NCI-H2196 (cell line): ENCODE results near the gene NRG2.

ENCODE experiments used
- DNase-seq: peaks from one replicate; lab custom pipeline; 2025; ENCODE audit not compliant: unreplicated experiment; lab: John Stamatoyannopoulos, UW

Gene NRG2

GRCh38 chr5:139975306-139975705 lies 67.8 kb downstream of the NRG2 start:
- no peak for DNase-seq

DNA sequence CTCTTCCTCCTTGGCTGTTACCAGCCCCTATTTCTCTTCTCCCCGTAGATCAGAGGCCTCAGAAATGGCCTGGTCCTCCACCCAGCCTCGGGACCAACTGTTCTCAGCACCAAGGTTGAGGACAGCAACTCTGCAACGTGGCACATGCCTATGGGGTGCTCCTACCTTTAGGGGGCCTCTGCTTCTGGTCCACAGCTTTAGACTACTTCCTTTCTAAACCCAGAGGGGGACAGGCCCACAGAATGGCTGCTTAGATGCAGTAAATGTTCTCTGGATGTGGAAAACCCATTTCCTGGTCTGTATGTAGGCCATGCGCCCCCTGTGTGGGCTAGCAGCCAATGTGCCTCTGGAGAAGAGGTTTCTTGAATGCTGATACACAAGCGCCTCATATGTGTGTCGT lies 68.4 kb downstream of the NRG2 start:
- no peak for DNase-seq

GRCh38 chr5:139971202-139971725 lies 71.8 kb downstream of the NRG2 start:
- DNase-seq = no peak

DNA sequence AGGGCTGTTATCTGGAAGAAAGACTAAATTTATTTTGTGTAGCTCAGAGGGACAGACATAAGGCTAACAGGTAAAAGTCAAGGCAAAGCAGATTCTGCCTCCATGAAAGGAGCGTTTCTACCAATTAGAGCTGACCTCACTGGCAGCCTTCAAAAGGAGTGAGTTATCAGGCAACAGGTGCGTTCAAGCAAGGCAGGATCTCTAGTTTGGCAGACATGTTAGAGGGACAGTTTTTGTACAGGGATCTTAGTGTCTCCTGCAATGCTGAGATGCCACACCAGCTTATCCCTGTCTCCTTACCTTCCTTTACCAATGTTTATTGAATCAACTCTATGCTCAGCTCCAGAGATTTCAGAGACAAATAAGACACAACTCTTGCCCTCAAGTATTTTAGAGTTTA lies 73.8 kb downstream of the NRG2 start:
- no peak for DNase-seq

DNA sequence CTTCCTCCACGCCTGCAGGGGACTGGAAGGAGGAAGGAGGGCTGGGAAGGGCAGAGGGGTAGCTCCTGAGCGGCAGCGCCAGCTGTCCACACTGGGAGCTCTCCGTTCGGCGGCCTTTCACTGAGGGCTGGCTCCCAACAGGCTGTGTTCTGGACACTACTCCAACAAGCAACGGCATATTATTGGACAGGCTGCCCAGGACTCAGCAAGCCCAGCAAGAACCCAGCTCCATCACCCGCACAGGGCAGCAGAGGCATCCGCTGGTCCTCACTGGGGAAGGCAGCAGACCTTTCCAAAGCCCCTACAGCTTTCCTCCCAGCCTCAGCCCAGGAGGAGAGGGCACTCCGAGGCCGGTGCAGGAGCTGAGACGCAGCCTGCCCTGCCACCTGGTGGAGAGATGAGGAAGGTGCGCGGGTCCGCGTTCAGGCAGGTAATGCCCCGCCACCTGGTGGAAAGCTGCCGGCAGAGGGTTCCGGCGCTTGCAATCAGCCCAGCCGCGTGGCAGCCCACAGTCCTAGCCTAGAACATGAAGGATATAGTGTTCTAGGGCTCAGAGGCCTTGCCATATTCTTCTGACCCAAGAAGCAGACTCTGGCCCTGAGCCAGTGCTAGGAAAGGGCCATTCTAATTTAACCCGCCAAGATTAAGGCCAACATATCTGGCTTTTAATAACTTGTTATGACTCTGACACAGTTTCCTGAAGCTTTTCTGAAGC lies 74.4 kb downstream of the NRG2 start:
- DNase-seq = peak; percentile 85

DNA sequence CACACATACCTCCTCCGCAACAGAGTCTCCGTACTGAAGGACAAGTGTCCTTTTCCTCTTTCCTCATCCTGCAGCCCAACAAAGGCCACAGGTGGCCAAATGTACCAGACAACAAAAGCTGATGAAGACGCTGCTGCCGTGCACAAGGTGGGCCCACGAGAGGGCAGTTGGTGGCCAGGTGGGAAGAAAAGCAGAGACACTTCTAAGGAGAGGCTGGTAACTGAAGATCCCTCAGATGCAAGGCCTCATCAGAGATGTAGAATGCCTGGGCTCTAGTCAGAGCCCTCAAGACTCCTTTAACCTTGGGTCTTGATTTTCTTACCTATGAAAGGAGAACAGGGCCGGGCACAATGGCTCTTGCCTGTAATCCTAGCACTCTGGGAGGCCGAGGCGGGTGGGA lies 75.7 kb downstream of the NRG2 start:
- no peak for DNase-seq

- no peak for DNase-seq
Observed at GRCh38 chr5:139966856-139967255, 76.2 kb downstream of the NRG2 start.

DNA sequence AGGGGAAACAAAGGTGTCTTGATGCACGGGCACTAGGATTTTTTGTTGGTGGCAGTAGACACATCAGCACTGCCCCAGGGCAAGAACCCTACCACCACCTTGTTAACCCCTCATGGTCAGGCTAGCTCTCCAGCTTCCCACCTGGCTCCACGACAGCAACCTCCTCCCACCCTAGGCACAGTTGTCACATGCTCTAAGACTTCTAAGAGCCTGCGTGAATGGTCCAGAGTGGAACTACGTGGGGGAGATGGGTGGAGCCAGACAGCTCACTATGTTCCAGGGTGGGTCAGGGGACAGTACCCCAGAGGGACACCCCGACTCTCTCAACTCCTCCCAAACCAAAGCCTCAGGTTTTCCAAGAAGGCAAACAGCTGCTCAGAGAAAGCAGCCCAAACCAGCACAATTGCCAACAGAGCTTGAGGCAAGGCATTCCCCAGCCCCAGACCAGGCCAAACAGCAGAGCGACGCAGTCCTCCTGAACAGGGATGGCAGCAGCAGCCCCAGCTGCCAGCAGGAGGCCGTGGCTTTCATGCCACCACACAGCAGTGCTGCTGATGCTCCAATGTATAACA lies 78.0 kb downstream of the NRG2 start:
- DNase-seq = no peak

GRCh38 chr5:139964266-139964993 lies 78.7 kb downstream of the NRG2 start:
- no peak for DNase-seq

- DNase-seq = no peak
Observed at GRCh38 chr5:139962445-139962844, 80.7 kb downstream of the NRG2 start.

DNA sequence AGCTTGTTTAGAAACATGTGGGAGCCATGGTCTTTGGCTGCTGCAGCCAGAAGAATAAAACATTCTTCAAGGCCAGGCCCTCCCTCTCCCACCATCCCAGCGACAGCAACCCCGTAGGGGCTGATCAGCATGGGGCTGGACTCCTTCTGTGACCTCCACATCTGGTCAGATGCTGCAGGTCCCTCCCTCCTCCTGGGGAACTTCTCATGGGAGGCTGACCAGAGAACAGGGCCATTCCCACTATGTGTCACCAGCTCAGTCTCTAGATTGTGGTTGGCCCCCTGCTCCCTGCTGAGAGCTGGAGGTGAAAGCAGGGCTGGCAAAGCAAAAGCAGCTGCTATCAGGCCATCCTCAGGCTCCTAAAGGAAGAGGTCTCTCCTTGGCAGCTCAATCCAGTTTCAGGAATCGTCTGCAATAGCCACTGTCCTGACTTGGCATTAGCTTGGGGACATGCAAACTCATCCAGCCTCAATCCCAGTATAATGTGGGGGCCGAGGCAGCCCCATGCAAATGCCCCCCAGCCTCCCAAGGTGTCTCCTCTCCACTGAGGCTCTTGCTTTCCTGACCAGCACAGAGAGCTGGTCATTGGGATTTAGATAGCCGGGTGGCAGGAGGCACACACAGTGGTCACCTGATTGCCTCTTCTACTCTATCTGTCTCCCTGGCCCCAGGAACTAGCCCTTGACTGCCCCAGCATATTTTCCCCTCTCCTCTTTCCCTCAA lies 81.5 kb downstream of the NRG2 start:
- DNase-seq = no peak

- DNase-seq = no peak
Observed at GRCh38 chr5:139960723-139961383, 82.2 kb downstream of the NRG2 start.

DNA sequence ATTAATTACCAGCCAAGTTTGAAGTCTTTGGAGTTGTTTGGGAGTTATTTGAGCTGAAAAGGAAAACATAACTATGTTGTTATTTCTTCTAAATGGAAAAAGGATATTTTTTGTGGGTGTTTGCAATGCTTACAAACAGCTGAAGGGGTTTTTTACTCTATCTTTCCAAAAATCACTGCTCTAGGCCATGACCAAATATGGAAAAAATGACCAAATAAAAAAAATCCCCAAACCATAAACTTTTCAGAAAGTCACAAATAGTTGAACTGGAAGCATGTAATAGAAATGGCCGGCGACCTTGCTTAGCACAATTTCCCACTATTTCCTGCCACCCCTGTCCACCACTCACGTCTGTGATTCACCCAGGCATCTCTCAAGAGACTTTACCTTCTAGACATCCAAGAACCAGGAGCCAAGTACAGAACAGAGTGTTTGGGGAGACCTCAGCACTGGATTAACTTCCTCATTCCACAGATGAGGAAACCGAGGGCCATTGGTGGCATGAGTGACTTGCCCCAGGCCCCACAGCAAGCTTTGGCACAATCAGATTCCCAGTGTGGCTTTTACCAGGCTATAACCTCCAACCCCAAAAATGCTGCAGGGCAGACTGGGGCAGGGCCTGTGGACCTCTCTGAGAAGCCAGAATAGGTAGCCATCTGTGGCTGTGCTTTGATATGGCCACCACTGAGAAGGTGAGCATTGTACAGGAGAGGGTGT lies 84.5 kb downstream of the NRG2 start:
- DNase-seq = no peak

DNA sequence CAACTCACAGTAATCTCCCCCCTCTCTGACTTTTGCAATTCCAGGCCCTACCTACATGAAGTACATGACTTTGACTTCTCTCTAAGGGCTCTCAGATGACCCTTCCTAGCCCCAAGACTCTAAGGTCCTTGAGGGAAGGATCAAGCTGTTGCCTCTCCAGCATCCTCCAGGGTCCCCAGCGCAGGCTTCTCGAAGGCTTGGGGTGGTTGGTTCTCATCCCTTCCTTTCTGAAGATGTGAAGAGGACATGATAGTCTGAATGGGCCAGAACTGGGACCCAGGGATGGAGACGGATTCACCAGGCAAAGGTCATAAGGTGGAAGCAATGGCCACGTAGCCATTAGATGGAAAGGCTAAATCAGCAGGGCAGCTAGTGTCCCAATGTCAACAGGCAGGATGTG lies 86.8 kb downstream of the NRG2 start:
- DNase-seq = no peak

DNA sequence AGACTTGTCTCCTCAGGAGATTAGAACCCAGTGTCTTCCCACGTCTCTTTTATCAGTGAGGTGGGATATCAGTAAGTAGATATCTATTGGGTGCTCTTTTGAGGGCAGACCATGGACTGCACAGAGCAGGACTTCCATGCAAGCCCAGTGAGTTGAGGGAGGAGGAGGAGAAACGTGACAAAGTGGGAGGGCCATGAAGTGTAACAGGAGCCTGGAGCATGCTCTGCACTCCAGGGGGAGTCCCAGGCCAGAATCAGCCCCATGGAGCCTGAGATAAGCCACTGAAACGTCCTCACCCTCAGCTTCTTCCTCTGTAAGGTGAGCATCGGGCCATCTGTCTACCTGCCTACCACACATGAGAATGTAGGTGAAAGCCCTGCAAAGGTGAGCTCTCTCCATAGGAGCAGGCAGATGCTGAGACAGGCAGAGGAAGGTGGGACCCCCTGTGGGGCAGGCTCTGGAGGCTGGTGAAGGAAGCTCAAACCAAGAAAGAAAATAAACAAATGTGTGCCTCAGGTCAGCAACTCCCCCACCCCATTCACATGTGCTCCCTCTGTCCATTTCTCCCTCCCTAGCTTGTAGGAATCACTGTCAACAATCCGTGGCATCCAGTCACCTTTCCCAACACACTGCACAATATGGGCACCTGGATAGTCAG lies 87.4 kb downstream of the NRG2 start:
- no peak for DNase-seq

GRCh38 chr5:139955053-139955605 lies 88.0 kb downstream of the NRG2 start:
- no peak for DNase-seq

GRCh38 chr5:139954462-139954861 lies 88.6 kb downstream of the NRG2 start:
- no peak for DNase-seq

GRCh38 chr5:139954022-139954421 lies 89.1 kb downstream of the NRG2 start:
- no peak for DNase-seq

DNA sequence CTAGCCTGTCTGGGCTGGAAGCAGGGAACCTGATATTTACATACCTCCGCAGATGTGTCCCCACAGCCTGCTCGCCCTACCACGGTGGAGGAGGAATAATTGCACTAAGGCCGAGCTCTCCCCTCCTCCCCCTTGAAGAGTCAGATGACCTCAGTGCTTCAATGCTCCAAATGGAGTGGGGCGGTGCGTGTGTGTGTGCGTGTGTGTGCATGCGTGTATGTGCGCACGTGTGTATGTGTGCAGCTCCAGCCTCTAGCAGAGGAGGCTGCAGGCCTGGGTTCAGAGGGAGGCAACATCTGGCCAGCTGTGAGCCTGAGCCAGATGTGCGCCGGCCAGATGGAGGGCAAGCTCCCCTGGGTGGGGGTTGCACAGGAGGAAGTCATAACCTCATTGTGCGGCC lies 90.5 kb downstream of the NRG2 start:
- DNase-seq = no peak

DNA sequence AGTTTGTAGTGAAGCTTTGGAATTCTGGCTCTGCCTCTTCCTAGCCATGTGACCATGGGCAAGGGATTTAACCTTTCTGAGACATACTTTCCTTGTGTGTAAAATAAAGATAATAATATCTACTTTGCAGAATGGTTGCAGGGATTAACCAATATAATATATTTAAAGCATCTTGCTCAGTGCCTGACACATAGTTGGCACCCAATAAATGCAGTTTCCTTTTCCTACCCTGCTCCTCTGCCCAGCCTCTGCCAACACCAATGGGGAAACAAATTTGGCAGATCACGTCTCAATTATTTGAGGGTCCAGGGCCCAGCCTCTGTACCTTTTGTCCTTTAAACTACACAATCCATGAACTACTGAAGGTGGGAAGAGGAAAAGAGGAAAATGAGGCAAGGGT lies 91.1 kb downstream of the NRG2 start:
- no peak for DNase-seq
